Cardiac fibroblast (primary cell): ENCODE results near the gene MYADML2.
A peak's percentile ranks its signal among the peaks of the same experiment; 100 is the strongest.

Experiments
- DNase-seq, 2 donors: peaks; one replicate each; pipeline versions ENCODE4 v3.0.0 to v3.0.0-alpha.2; 2010; ENCODE audit warnings: low read depth in 2 of 2
- H3K4me3 ChIP-seq, 2 donors: replicated peaks in 1 of 2; 1 replicate in 1 of 2; 2 replicates in 1 of 2; pipeline ENCODE4 v1.5.1; 2011; ENCODE audit warnings: low read depth in 2 of 2, low read length in 2 of 2, mild to moderate bottlenecking in 2 of 2, moderate library complexity in 1 of 2
- CTCF ChIP-seq: IDR thresholded peaks from one replicate; pipeline ENCODE4 v1.5.1; 2011; ENCODE audit warnings: low read depth, mild to moderate bottlenecking, low read length, inconsistent platforms

The MYADML2 gene

DNA sequence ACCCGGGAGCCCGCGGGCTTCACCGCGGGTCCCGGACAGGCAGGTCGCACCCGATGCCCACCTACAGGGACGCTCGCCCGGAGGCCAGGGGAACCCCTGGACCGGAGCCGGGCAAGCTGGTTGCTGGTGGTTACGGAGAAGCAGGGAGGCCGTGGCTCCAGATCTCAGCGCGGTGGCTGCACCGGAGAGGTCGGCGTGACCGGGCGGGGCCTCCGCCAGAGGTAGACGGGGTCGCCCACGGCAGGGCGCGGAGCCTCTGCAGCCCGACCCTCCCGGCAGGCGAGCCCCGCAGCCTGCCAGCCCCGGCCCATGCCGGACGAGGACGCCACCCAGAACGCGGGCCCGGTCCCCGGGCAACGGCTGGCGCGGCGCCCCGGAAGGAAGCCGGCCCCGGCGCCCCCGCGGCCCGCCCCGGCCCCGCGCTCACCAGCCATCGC, 36.2 kb downstream of the MYADML2 start:
- H3K4me3 ChIP-seq, result peak overlapping the region; percentile 78
- no peak for DNase-seq
- no peak for TF ChIP-seq CTCF

- peak overlapping the region; percentile 78 for H3K4me3 ChIP-seq
- no peak for DNase-seq
- TF ChIP-seq CTCF, result no peak
Measured at GRCh38 chr17:81909966-81910839, 36.8 kb downstream of the MYADML2 start.

- no peak for DNase-seq
- no peak for TF ChIP-seq CTCF
- no peak overlapping the region for H3K4me3 ChIP-seq
Measured at GRCh38 chr17:81909231-81909630, 37.8 kb downstream of the MYADML2 start.

DNA sequence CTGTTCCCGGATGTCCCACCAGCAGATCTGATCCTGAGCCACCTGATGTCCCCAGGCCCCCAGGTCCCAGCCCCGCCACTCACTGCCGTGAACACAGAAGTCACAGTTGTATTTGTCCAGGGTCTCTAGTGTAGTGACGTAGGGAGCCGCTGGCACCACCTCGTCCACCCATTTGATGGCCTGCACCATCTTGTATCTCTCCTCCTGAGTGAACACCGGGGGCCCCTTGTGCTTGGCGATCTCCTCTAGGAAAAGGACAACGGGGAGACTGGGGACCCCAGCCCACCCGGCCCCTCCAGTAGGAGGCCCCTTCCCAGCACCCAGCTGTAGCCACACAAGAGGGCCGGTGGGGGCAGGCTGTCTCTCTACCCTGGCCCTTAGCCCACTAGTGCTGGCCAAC, 38.2 kb downstream of the MYADML2 start:
- no peak for DNase-seq
- H3K4me3 ChIP-seq, result no peak overlapping the region
- TF ChIP-seq CTCF, result no peak

DNA sequence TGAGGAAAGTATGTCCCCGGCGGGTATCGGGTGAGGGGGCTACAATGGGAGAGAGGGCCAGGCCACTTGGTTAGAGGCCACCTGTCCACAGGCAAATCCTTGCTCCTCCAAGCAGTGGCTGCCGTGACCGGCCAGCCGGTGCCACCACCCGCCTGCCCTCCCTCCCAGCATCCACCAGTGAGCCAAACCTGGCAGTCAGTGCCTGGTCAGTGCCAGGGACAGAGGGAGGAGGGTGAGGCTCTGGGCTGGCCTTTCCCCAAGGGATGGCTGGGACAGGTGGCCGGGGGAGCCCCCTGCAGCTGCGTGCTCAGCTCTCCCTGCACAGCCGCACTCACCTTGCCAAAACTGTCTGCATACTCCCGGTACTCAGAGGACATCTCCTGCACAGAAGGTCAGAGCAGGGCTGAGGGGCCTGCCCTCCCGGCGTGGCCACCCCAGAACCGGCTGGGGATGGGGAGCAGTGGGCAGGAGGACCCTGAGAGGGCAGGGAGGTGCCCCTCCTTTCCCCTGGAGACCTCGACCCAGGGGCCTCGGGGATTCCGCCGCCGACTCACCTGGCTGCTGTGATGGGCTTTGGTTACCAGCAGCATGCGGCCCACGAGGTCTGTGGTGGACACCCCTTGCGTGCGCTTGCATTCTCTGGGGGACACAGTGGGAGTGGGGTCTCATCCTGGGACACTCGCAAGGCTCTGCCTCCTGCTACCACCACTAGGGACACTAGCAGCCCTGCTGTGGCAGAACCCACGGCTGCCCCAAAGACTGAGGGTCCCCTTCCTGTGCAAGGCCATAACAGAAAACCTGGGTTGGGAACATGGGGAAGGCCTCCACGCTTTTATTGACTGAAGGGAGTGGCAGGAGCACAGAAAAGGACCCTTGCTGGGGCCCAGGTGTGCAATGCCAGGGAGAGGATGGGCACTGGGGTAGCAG, 39.6 kb downstream of the MYADML2 start:
- no peak for DNase-seq
- no peak overlapping the region for H3K4me3 ChIP-seq
- TF ChIP-seq CTCF, result peak; percentile 4

DNA sequence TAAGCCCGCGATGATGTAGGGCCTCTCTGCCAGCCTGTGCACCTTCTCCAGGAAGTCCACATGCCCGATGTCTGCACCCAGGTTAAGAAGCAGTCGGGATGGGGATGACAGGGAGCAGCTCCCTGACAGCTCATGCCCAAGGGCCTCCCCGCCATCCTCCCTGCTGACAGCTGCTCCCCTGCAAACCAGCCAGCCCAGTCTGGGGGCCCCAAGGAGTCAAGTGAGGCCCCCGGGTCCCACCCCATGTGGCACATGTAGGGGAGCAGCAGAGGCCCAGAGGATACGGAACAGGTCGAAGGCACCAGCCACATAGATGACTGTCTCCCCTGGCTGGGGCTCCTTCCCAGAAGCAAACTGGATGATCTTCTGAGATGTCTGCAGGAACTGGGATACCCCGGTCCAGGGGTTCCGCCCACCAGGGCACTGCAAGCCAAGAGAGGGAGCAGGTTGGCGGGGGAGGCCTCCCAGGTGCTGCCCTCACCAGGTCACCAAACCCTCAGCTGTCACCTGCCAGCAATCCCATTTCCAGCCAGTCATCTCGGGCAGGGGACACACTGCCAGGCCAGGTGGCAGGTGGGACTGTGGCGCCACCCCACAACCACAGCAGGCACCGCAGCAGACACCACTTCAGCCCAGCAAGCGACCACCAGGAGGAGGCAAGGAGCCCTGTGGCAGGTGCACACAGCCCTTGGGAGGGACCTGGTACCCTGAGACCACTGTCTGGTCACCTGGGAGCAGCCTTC, 40.4 kb downstream of the MYADML2 start:
- H3K4me3 ChIP-seq, result no peak overlapping the region
- no peak for DNase-seq
- no peak for TF ChIP-seq CTCF
